Measurements from ENCODE around the gene RAPGEF6.
A peak's percentile ranks its signal among the peaks of the same experiment; 100 is the strongest.

Gene RAPGEF6

DNA sequence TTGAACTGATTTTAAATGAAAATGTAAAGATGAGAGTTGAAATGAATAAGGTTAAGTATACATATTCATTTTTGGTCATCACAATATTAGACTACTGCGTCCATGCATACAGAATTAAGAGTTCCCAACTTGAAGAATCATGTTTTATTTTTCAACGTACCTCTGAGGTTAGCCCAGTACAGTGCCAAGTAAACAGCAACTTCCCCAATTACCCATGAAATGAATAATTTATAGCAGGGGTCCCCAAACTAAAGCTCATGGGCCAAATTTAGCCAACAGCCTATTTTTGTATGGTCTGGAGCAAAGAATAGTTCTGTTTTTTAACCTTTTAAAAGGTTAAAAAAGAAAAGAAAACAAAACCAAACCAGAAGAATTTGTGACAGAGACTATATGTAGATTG lies 203.2 kb downstream of the RAPGEF6 start:
- DNase-seq = no peak
- no peak overlapping the region for H3K4me2 ChIP-seq (ENCODE audit: low read length)
- no peak overlapping the region for H3K9ac ChIP-seq (ENCODE audit: low read length)
- peaks cover 9% of the 10 kb centered on the region in 2 experiments for H3K36me3 ChIP-seq (ENCODE audit: control insufficient read depth in 1 of 2, insufficient read depth in 2 of 2, low read length in 2 of 2)
- no peak overlapping the region for H3K4ac ChIP-seq (ENCODE audit: low read depth, low read length)
- no peak overlapping the region for H3K23ac ChIP-seq (ENCODE audit: low read length)
- no peak overlapping the region for H3K4me3 ChIP-seq (ENCODE audit: low read depth, low read length)
- peaks cover 3% of the 10 kb centered on the region for H3K9me3 ChIP-seq (ENCODE audit: insufficient read depth, low read depth, low read length)
- no peaks in the 10 kb centered on the region for H3K79me2 ChIP-seq (ENCODE audit: control insufficient read depth, insufficient read depth, low read length, poor library complexity)
- H3K27ac ChIP-seq (ENCODE audit: low read depth, low read length) = no peak overlapping the region
- H4K8ac ChIP-seq (ENCODE audit: low read depth, low read length) = no peak overlapping the region
- no peak overlapping the region for H2BK120ac ChIP-seq (ENCODE audit: insufficient read depth, low read length, poor library complexity)
- H2AFZ ChIP-seq (ENCODE audit: insufficient read depth, low read length, poor library complexity) = no peak overlapping the region
- H3K18ac ChIP-seq (ENCODE audit: low read length) = no peak overlapping the region
- H3K4me1 ChIP-seq (ENCODE audit: control insufficient read depth in 1 of 2, insufficient read depth in 2 of 2, low read length in 2 of 2) = no peaks in the 10 kb centered on the region
- no peak overlapping the region for H4K12ac ChIP-seq (ENCODE audit: low read depth, low read length)
- no peak overlapping the region for H2AK5ac ChIP-seq (ENCODE audit: low read length)
- WGBS (ENCODE audit: extremely low coverage, insufficient coverage, insufficient read length) = no CpG with 5 or more reads among the region's 2 CpGs
- H2BK5ac ChIP-seq (ENCODE audit: low read depth, low read length, poor library complexity) = no peak overlapping the region
- no peak overlapping the region for H2BK12ac ChIP-seq (ENCODE audit: low read length)
- H3K27me3 ChIP-seq (ENCODE audit: insufficient read depth, low read length) = no peaks in the 10 kb centered on the region
- H4K91ac ChIP-seq (ENCODE audit: low read depth, low read length) = no peak overlapping the region
- no peak overlapping the region for H3K14ac ChIP-seq (ENCODE audit: low read length)
- H3K79me1 ChIP-seq (ENCODE audit: low read length) = no peaks in the 10 kb centered on the region

DNA sequence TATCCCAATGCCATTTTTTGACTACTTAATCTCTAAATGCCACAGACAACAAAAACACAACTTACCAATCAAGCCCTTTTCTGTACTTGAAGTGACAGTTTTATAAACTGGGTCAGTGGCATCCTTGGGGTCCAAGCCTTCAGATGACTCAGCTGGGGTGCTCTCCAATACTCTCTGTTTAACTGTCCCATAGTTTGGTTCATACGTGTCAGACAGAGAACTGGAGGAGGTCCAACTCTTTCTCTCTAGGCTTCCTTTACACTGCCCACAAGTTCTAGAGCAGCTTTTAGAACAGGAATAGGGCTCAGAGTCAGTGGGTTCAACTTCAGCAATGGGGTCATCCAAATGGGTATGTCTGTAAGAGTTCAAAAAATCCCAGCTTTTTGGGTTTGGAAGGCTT lies 204.2 kb downstream of the RAPGEF6 start:
- Histone ChIP-seq H2BK5ac (ENCODE audit: low read depth, low read length, poor library complexity) (no peak overlapping the region), H3K9ac (ENCODE audit: low read length) (no peak overlapping the region), H2AFZ (ENCODE audit: insufficient read depth, low read length, poor library complexity) (no peak overlapping the region), H4K8ac (ENCODE audit: low read depth, low read length) (no peak overlapping the region), H3K27me3 (ENCODE audit: insufficient read depth, low read length) (no peaks in the 10 kb centered on the region), H3K79me2 (ENCODE audit: control insufficient read depth, insufficient read depth, low read length, poor library complexity) (no peaks in the 10 kb centered on the region), H4K91ac (ENCODE audit: low read depth, low read length) (no peak overlapping the region), H3K9me3 (ENCODE audit: insufficient read depth, low read depth, low read length) (peaks cover 3% of the 10 kb centered on the region), H3K4me1 (ENCODE audit: control insufficient read depth in 1 of 2, insufficient read depth in 2 of 2, low read length in 2 of 2) (no peaks in the 10 kb centered on the region), H3K36me3 (ENCODE audit: control insufficient read depth in 1 of 2, insufficient read depth in 2 of 2, low read length in 2 of 2) (peaks cover 9% of the 10 kb centered on the region in 2 experiments), H2BK120ac (ENCODE audit: insufficient read depth, low read length, poor library complexity) (no peak overlapping the region), H3K79me1 (ENCODE audit: low read length) (no peaks in the 10 kb centered on the region), H3K18ac (ENCODE audit: low read length) (no peak overlapping the region), H2AK5ac (ENCODE audit: low read length) (no peak overlapping the region), H3K23ac (ENCODE audit: low read length) (no peak overlapping the region), H2BK12ac (ENCODE audit: low read length) (no peak overlapping the region), H3K27ac (ENCODE audit: low read depth, low read length) (no peak overlapping the region), H3K4ac (ENCODE audit: low read depth, low read length) (no peak overlapping the region), H3K14ac (ENCODE audit: low read length) (no peak overlapping the region), H4K12ac (ENCODE audit: low read depth, low read length) (no peak overlapping the region), H3K4me3 (ENCODE audit: low read depth, low read length) (no peak overlapping the region), H3K4me2 (ENCODE audit: low read length) (no peak overlapping the region)
- WGBS (ENCODE audit: extremely low coverage, insufficient coverage, insufficient read length) = no CpG with 5 or more reads among the region's 1 CpG
- DNase-seq = no peak

DNA sequence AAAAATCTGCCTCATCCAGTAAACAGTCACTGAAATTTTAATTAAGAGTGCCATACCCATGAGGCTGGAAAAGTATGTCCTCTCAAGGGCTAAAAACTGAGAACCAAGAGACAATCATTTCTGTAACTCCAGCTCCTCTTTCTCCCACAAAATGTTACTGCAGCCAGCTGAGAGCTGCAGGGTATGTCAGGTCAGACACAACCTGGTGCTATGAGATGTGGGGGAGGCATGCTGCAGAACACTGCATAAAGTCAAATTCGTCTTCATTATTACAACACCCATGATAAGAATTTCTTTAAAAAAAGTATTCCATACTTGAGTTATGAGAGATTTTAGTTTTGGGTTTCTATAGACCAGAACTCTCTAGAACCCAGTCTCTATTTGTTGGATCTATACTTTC lies 209.0 kb downstream of the RAPGEF6 start:
- H3K4ac ChIP-seq (ENCODE audit: low read depth, low read length) = no peak overlapping the region

DNA sequence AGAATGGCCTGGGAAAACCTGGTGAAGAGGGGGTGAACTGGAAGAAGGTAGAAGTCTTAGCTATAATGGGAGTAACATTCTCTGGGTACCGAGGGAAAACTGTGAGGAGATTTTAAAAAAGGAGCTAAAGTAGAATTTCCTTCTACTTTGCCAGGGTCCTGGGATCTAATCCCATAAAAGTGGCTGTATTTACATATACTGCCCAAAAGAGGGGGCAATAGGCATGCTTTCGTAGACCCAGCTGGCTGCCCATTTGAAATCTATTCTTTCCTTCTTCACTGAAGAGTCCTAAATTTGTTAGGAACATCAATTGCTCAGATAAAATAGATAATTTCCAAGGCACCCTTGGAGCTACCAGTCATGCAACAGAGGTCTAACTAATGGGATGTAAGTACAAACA lies 212.0 kb downstream of the RAPGEF6 start:
- Histone ChIP-seq H3K36me3 (ENCODE audit: control insufficient read depth in 1 of 2, insufficient read depth in 2 of 2, low read length in 2 of 2) (peaks cover 2 to 4% of the 10 kb centered on the region in 2 experiments), H2AK5ac (ENCODE audit: low read length) (no peak overlapping the region), H3K27ac (ENCODE audit: low read depth, low read length) (no peak overlapping the region), H3K14ac (ENCODE audit: low read length) (no peak overlapping the region), H2BK12ac (ENCODE audit: low read length) (no peak overlapping the region), H2BK120ac (ENCODE audit: insufficient read depth, low read length, poor library complexity) (no peak overlapping the region), H2BK5ac (ENCODE audit: low read depth, low read length, poor library complexity) (no peak overlapping the region), H4K8ac (ENCODE audit: low read depth, low read length) (no peak overlapping the region), H3K4ac (ENCODE audit: low read depth, low read length) (no peak overlapping the region), H3K79me1 (ENCODE audit: low read length) (no peaks in the 10 kb centered on the region), H3K4me1 (ENCODE audit: control insufficient read depth in 1 of 2, insufficient read depth in 2 of 2, low read length in 2 of 2) (no peaks in the 10 kb centered on the region), H3K23ac (ENCODE audit: low read length) (no peak overlapping the region), H3K79me2 (ENCODE audit: control insufficient read depth, insufficient read depth, low read length, poor library complexity) (no peaks in the 10 kb centered on the region), H3K18ac (ENCODE audit: low read length) (no peak overlapping the region), H3K27me3 (ENCODE audit: insufficient read depth, low read length) (no peaks in the 10 kb centered on the region), H3K9ac (ENCODE audit: low read length) (no peak overlapping the region), H4K91ac (ENCODE audit: low read depth, low read length) (no peak overlapping the region), H3K4me2 (ENCODE audit: low read length) (no peak overlapping the region), H4K12ac (ENCODE audit: low read depth, low read length) (no peak overlapping the region), H3K9me3 (ENCODE audit: insufficient read depth, low read depth, low read length) (peaks cover 3% of the 10 kb centered on the region), H3K4me3 (ENCODE audit: low read depth, low read length) (no peak overlapping the region), H2AFZ (ENCODE audit: insufficient read depth, low read length, poor library complexity) (no peak overlapping the region)
- no CpG with 5 or more reads among the region's 2 CpGs for WGBS (ENCODE audit: extremely low coverage, insufficient coverage, insufficient read length)
- peak in 1 of 2 donors; percentile 53 for DNase-seq

More for the DNA sequence above, 209.0 kb downstream of the RAPGEF6 start:
- Histone ChIP-seq H3K27me3 (ENCODE audit: insufficient read depth, low read length) (no peaks in the 10 kb centered on the region), H2BK120ac (ENCODE audit: insufficient read depth, low read length, poor library complexity) (no peak overlapping the region), H2BK5ac (ENCODE audit: low read depth, low read length, poor library complexity) (no peak overlapping the region), H3K9ac (ENCODE audit: low read length) (no peak overlapping the region), H4K8ac (ENCODE audit: low read depth, low read length) (no peak overlapping the region), H3K79me1 (ENCODE audit: low read length) (no peaks in the 10 kb centered on the region), H4K12ac (ENCODE audit: low read depth, low read length) (no peak overlapping the region), H3K23ac (ENCODE audit: low read length) (no peak overlapping the region), H4K91ac (ENCODE audit: low read depth, low read length) (no peak overlapping the region), H3K4me2 (ENCODE audit: low read length) (no peak overlapping the region), H3K4me1 (ENCODE audit: control insufficient read depth in 1 of 2, insufficient read depth in 2 of 2, low read length in 2 of 2) (no peaks in the 10 kb centered on the region), H3K79me2 (ENCODE audit: control insufficient read depth, insufficient read depth, low read length, poor library complexity) (no peaks in the 10 kb centered on the region), H3K4me3 (ENCODE audit: low read depth, low read length) (no peak overlapping the region), H3K27ac (ENCODE audit: low read depth, low read length) (no peak overlapping the region), H3K9me3 (ENCODE audit: insufficient read depth, low read depth, low read length) (peaks cover 3% of the 10 kb centered on the region), H3K18ac (ENCODE audit: low read length) (no peak overlapping the region), H3K14ac (ENCODE audit: low read length) (no peak overlapping the region), H2BK12ac (ENCODE audit: low read length) (no peak overlapping the region), H2AK5ac (ENCODE audit: low read length) (no peak overlapping the region), H3K36me3 (ENCODE audit: control insufficient read depth in 1 of 2, insufficient read depth in 2 of 2, low read length in 2 of 2) (peaks cover 4% of the 10 kb centered on the region in 2 experiments), H2AFZ (ENCODE audit: insufficient read depth, low read length, poor library complexity) (no peak overlapping the region)
- WGBS (ENCODE audit: extremely low coverage, insufficient coverage, insufficient read length) = no CpG with 5 or more reads among the region's 1 CpG
- DNase-seq = no peak
